ENCODE results near the gene ST3GAL3. TPM values are rescaled to one million over a fixed set of nuclear protein-coding genes. Genes with fewer than 3 reads are reported as not detected.

ST3GAL3 gene
- total RNA-seq, 1 experiment from 2014 or later, result 26.8 TPM

GRCh38 chr1:43902058-43902831 lies 194.9 kb downstream of the ST3GAL3 start:
- CTCF ChIA-PET, result no interaction called here
- intact Hi-C loops (cut with micrococcal nuclease; ENCODE audit: unreplicated experiment), result no loop called here

DNA sequence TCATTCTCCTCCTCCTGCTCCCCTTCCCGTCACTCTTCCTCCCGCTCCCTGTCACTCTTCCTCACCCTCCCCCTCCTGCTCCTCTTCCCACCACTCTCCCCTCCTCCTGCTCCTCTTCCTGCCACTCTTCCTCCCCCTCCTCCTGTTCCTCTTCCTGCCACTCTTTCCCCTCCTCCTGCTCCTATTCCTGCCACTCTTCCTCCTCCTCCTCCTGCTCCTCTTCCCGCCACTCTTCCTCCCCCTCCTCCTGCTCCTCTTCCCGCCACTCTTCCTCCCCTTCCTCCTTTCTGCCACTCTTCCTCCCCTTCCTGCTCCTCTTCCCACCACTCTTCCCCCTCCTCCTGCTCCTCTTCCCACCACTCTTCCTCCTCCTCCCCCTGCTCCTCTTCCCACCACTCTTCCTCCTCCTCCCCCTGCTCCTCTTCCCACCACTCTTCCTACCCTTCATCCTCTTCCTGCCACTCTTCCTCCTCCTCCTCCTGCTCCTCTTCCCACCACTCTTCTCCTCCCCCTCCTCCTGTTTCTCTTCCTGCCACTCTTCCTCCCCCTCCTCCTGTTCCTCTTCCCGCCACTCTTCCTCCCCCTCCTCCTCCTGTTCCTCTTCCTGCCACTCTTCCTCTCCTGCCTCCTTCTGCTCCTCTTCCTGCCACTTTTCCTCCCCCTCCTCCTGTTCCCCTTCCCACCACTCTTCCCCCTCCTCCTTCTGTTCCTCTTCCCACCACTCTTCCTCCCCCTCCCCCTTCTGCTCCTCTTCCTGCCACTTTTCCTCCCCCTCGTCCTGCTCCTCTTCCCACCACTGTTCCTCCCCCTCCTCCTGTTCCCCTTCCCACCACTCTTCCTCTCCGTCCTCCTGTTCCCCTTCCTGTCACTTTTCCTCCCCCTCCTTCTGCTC lies 197.6 kb downstream of the ST3GAL3 start:
- CTCF ChIA-PET, result no interaction called here
- no TSS peak for BruUV-seq (replicated peaks)
- POLR2A ChIA-PET (ENCODE audit: low non-redundant PET), result no interaction called here
- no peak overlapping the region for H3K27ac ChIP-seq (ENCODE audit: low read depth, low read length, poor library complexity, severe bottlenecking)
- DNase-seq (ENCODE audit: low spot score), result no peak
- H3K4me3 ChIP-seq (ENCODE audit: low read depth, low read length, poor library complexity, severe bottlenecking), result no peak overlapping the region
- intact Hi-C loops (cut with micrococcal nuclease; ENCODE audit: unreplicated experiment), result no loop called here
- no peaks in the 10 kb centered on the region for H3K27me3 ChIP-seq (replicated peaks; ENCODE audit: insufficient read depth, low read depth, low read length, poor library complexity)
- H3K4me1 ChIP-seq (ENCODE audit: insufficient read depth, low read length, poor library complexity, severe bottlenecking), result no peaks in the 10 kb centered on the region
- no peaks in the 10 kb centered on the region for H3K36me3 ChIP-seq (ENCODE audit: insufficient read depth, low read length, poor library complexity, severe bottlenecking)
- no peaks in the 10 kb centered on the region for H3K9me3 ChIP-seq (ENCODE audit: low read depth, low read length, poor library complexity, severe bottlenecking)
- TF ChIP-seq CTCF (conservative IDR thresholded peaks at IDR 0.05; ENCODE audit: low read depth, low read length) (no peak), EZH2 (IDR thresholded peaks at IDR 0.05; ENCODE audit: borderline replicate concordance, low read depth, low read length, poor library complexity, severe bottlenecking) (no peak)

More at GRCh38 chr1:43902058-43902831, 194.9 kb downstream of the ST3GAL3 start:
- Histone ChIP-seq H3K27ac (ENCODE audit: low read depth, low read length, poor library complexity, severe bottlenecking) (no peak overlapping the region), H3K27me3 (replicated peaks; ENCODE audit: insufficient read depth, low read depth, low read length, poor library complexity) (no peaks in the 10 kb centered on the region), H3K4me3 (ENCODE audit: low read depth, low read length, poor library complexity, severe bottlenecking) (no peak overlapping the region), H3K4me1 (ENCODE audit: insufficient read depth, low read length, poor library complexity, severe bottlenecking) (no peaks in the 10 kb centered on the region), H3K36me3 (ENCODE audit: insufficient read depth, low read length, poor library complexity, severe bottlenecking) (no peaks in the 10 kb centered on the region), H3K9me3 (ENCODE audit: low read depth, low read length, poor library complexity, severe bottlenecking) (no peaks in the 10 kb centered on the region)
- no peak for DNase-seq (ENCODE audit: low spot score)
- POLR2A ChIA-PET (ENCODE audit: low non-redundant PET), result no interaction called here
- BruUV-seq (replicated peaks), result no TSS peak
- TF ChIP-seq CTCF (conservative IDR thresholded peaks at IDR 0.05; ENCODE audit: low read depth, low read length), result no peak
- no peak for TF ChIP-seq EZH2 (IDR thresholded peaks at IDR 0.05; ENCODE audit: borderline replicate concordance, low read depth, low read length, poor library complexity, severe bottlenecking)

DNA sequence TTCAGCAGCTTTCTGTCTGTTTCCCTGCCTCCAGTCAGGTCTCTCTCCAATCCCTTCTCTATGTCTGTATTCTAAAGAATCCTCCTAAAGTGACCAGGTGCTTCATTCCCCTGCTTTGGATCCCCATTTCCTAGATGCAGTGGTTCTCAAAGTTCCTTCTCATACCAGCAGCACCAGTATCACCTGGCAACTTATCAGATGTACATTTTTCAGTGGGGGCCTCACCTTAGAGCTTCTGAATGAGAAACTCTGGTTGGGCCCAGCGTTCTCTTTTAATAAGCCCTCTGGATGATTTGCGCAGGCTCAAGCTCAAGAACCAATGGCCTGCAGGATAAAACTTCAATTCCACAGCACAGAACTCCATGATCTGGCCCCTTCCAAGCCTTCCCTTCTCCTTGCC lies 200.9 kb downstream of the ST3GAL3 start:
- Histone ChIP-seq H3K9me3 (ENCODE audit: low read depth, low read length, poor library complexity, severe bottlenecking) (no peaks in the 10 kb centered on the region), H3K27ac (ENCODE audit: low read depth, low read length, poor library complexity, severe bottlenecking) (no peak overlapping the region), H3K4me3 (ENCODE audit: low read depth, low read length, poor library complexity, severe bottlenecking) (no peak overlapping the region), H3K36me3 (ENCODE audit: insufficient read depth, low read length, poor library complexity, severe bottlenecking) (no peaks in the 10 kb centered on the region), H3K4me1 (ENCODE audit: insufficient read depth, low read length, poor library complexity, severe bottlenecking) (peaks cover 16% of the 10 kb centered on the region), H3K27me3 (replicated peaks; ENCODE audit: insufficient read depth, low read depth, low read length, poor library complexity) (no peaks in the 10 kb centered on the region)
- CTCF ChIA-PET, result no interaction called here
- POLR2A ChIA-PET (ENCODE audit: low non-redundant PET), result no interaction called here
- no TSS peak for BruUV-seq (replicated peaks)
- intact Hi-C loops (cut with micrococcal nuclease; ENCODE audit: unreplicated experiment), result no loop called here
- DNase-seq (ENCODE audit: low spot score), result no peak
- TF ChIP-seq CTCF (conservative IDR thresholded peaks at IDR 0.05; ENCODE audit: low read depth, low read length) (no peak), EZH2 (IDR thresholded peaks at IDR 0.05; ENCODE audit: borderline replicate concordance, low read depth, low read length, poor library complexity, severe bottlenecking) (no peak)

Data from A673 (cell line).